Activated T-cell treated with anti-CD3 and anti-CD28 coated beads for 1 hour (primary cell): ENCODE measurements around the gene GAS7.

Experiments
- DNase-seq: peaks from one replicate; pipeline ENCODE4 v3.0.0-alpha.2; 2020; ENCODE audit warnings: low read depth

Gene GAS7

DNA sequence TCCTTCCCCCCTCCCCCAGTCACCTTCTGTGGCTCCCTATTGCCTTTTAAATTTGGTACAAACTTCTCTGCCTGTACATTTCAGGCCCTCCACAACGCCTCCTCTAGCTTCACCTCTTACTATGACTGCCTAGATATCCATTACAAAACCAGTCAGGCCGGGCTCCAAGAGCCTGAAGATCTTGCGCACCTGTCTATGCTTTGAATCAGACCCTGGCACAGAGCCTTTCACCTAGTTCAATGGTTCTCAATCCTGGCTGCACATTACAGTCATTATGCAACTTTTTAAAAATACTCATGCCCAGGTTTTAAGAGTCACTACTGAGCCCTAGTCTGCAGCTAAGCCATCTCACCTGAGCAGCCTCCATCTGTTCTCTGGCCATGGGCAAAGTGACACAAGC, 1.6 kb upstream of the GAS7 start:
- DNase-seq: no peak

DNA sequence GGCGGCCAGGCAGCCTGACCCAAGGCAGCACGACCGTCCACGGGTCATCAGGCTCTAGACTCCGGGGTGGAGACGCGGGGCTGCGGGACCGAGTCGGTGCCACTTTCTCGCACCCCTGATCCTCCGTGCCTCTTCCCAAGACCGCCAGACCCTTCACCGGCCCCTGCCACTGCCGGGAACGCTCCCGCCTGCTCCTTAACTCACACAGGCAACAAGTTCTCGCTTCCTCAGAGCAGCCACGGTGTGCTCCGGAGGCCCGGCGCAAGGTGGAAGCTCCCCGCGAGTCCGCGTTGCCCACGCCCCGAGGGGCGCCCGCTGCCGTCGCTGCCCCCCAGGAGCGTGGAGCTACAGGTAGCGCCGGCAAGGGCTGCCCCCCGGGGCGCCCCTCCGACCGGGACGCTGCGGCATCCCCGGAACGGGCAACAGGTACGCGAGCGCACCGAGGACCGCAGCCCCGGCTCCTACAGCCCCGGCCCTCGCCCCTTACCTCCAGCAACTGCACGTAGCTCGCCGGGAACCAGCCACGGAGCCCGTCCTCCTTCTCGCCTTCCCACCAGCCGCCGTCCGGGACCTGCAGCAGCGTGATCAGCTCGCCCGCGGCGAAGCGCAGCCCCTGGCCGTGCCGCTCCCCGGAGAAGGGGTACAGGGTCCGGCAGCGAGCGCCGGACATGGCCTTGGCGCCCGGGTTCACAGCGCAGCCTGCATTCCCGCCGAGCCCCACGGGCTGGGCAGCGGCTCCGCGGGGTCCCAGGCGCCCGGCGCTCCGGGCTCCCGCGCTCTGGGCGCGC, 491 bp downstream of the GAS7 start:
- DNase-seq: no peak

DNA sequence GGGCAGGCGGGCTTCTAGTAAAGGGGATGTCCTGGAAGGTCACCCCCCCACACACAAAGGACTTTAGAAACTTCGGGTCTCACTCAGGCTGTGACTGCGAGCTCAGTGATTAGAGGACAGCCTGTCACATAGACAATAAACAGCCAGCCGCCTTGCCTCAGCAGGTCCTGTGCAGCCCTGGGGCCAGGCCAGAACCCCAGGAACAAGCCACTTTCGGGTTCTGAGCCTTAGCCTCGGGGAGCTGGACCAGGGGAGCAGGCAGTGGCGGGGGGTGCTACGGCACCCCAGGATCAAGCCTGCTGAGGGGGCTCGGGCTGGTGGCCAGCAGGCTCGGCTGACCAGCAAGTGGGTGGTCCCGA, 1.1 kb downstream of the GAS7 start:
- DNase-seq: no peak

DNA sequence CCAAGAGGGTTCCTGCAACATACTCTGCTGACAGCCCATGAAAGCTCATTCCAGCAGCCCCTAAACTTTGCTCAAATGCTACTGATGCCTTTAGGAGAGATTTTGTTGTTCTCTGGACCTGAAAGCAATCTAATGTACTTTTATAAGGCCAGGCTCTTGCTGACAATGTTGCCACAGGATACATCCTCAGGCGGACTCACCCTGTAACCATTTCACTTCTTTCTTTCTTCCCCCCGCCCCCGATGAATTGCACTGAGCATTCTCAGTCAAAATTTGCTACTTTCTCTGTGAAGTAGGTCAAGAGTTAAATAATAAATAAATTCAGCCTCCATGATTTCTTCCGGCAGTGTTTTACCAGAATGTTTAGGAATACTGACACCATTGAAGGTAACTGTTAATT, 1.5 kb downstream of the GAS7 start:
- DNase-seq: no peak

DNA sequence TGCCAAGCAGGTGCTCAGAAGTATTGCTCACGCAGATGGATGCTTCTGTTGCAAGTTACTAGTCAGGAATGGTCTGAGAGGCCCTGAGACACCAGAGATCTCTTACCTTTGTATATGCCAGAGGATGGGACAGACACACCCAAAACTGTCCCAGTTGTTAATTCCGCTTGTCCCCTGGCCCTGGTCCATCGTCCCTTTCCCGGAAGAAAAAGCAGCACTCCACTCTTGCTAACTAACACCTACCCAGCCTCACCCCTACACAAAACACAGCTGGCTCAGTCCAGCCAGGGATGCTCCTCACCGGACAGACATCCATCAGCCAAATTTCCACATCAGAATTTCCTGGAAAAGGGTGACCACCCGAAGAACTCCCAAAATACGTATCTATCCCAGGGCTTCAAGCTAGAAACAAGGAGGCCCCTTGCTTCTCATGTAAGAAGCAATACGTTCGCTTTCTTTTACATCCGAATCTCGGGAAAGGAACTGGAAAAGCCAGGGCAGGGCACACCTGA, 2.0 kb downstream of the GAS7 start:
- DNase-seq: no peak

DNA sequence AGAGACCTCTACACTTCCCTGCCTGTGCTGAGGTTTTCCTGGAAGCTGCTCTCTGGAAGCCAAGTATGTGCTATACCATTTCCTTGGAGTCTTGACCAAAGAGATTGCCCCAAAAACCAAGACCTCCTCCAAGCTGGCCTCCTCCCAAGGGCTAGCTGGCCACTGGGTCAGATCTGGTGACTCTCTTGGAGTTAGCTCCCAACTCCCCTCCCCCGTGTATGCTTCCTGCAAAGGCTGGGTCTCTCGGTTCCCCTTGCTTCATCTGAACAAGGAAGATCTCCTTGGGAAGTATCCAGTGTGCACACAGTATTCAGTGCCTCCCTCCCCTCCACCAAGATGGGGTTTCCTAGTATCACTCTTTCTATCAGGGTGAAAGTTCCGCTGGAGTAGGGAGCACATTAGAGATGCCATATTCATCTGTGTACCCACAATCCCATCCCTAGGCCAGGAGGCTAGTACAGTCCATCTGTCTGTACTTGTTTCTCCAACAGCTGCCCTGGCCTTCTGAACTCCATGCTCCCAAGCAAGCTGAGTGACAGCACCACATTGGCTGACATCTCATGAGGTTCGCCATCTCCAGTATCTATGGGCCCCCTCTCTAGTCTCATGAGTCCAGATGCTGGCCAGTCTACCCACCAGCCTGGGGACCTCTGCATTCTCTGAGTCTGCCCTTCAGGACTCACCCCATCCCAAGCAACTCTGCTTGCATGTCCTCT, 3.2 kb downstream of the GAS7 start:
- DNase-seq: no peak

DNA sequence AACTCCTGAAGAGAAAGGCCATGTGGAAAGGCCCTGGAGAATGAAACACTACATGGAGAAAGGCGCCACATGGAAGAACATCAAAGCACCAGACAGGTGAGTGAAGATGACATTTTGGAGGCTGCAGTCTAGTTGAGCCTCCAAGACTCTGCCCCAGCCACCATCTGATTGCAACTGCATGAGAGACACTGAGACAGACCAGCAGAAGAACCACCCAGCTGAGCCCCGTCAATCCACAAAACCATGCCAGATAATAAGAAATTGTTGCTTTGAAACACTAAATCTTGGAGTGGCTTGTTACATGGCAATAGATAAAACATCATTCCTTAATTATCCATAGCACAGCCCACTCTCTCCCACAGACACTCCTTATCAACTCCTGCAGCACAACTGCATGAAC, 4.8 kb downstream of the GAS7 start:
- no peak for DNase-seq

DNA sequence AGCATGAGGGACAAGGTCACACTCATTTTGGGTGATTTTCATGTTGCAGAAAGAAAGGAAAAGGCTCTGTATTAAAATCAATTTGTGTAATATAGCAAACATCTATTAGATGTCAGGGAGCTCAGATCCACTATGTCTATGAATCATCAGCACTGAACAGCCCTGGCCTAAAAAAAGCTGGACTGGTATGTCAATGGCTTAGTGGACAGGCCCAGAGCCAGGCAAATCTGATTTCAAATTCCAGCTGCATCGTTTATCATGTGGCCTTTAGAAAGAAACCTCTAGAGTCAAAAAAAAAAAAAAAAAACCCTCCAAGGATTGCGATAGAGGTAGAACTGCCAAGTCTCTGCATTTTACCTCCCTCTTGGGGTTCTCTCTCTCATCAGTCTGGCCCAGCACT, 5.4 kb downstream of the GAS7 start:
- no peak for DNase-seq

DNA sequence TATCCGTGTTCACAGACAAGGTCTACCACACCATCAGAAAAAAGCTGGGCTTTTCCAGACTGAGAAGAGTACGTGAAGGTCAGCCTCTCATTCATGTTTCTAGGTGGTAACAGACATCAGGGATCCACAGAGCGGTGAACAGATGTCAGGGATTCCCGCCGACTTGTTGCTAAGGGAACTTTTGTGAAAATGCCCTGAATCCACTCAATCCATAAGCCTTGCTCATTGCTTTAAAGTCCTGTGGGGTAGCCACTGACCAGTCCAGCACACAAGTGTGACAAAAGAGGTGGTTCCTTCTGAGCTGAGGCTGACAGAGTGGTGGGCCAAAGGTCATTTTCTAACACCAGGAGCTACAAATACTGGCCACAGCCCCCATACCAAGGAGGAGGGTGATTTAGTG, 5.9 kb downstream of the GAS7 start:
- DNase-seq: no peak

DNA sequence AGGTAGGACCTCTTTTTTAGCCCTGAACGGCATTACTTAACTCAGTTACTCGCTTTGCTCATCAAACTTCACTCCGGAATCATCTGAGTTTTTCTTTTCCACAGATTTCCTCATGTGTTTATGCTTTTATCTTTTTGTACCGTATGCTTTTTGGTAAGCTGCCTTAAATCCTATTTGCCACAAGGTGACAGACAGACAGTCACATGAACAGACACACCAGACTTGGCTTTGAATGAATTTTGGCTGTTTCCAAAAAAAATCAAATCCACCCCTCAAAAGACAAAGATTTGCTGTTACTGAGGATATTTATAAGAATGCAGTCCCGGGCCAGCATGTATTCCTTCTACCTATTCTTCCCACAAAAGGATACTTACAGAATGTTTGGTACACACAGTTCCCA, 10.9 kb downstream of the GAS7 start:
- no peak for DNase-seq

DNA sequence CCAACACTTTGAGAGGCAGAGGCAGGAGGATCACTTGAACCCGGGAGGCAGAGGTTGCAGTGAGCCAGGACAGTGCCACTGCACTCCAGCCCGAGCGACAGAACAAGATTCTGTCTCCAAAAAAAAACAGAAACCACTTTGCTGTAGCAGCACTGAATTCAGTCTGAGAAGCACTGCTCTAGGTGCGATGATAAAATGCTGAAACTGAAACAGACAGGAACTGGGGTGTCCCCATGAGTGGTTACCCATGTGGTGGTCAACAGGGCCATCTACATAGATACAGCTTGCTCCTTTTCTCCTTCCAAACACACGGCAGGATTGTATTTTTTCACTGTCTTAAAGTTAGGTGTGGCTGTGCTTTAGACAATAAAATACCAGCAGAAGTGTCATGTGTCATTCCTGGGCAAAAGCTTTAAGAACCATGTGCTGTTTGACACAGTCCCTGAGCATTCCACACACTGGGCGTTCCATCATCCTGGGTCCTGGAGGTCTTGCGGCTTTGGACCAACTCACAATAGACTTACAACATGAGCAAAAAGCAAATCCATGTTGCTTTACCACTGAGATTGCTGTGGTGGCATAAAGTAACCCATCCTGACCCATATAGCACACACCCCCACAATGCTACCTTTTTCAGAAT, 11.5 kb downstream of the GAS7 start:
- no peak for DNase-seq

DNA sequence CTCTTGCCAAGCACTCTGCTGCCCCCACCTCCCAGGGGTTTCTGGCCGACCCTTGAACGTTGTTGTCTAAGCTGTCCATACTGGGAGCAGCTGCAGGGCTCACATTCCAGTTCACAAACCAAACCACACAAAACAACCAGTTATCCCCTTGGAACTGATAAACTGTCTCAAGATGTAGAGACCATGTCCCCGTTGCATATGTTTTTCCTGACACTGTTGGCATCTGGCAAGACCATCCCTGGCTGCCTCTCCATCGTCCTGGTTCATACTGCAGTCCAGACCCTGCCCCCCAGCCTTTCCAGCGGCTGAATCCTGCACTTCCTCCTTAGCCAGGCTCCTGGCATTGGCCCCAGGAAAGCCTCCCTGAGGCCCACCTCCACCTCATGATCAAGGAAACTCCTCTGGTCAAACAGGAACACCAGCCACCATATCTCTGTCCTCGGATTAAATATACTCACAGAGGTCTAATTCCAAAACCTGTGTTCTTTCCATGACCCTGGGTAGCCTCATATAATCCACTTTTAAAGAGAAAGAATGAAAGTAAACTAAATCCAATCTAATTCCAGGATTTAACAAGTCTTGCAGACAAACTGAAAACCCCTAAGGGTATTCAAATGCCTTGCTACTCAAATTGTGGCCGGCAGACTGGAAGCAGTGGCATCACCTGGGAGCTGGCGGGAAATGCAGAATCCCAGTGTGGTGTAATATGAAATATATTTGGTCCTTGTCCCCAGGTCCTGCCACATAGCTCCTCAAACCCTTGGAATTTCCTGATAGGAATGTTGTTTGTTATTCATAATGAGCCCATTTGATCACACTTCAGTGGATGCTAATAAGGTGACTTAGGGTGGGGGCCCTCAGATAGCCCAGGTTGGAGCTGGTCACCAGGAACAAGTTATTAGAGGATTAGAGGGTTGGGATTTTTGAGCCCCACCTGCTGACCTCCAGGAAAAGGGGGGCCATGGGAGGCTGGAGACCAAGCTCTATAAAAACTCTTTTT, 14.2 kb downstream of the GAS7 start:
- DNase-seq: no peak

DNA sequence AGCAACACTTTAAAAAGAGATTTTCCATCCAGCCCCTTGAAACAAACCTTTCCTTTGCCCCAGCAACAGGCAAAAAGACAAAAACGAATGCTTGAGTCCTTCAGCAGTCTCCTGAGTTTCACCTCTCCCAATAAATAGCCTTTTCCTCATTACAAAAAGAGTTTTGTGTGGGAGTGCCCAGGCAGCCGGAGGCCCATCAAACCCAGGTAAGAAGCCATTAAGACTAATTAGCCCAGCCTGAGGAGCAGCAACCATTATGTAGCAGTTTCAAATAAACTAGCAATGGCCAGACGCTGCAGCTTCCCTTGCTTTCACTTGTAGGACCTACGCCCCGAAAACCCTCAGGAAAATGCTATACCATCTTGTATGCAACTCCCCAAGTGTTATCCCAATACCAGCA, 15.6 kb downstream of the GAS7 start:
- DNase-seq: no peak

DNA sequence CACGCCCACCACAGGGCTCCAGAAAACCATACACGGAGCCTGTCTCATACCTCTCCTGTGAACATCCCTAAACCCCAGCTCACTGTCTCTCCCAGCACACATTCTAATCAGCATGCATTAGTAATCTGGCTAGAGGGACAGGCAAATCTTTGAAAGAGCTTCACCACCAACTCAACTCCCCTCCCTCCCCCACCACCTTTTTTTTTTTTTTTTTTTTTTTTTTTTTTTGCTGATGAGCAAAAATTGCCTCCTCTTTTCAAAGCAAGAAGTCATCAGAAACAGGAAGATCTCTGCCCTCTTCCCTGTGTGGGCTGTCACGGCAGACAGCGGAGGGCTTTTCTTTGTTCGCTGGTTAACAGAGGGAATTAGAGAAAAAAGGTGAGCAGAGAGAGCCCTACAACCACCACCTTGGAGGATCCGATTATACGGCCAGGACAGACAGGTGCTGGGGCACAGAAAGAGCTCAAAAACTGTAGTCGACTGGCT, 19.9 kb downstream of the GAS7 start:
- no peak for DNase-seq

DNA sequence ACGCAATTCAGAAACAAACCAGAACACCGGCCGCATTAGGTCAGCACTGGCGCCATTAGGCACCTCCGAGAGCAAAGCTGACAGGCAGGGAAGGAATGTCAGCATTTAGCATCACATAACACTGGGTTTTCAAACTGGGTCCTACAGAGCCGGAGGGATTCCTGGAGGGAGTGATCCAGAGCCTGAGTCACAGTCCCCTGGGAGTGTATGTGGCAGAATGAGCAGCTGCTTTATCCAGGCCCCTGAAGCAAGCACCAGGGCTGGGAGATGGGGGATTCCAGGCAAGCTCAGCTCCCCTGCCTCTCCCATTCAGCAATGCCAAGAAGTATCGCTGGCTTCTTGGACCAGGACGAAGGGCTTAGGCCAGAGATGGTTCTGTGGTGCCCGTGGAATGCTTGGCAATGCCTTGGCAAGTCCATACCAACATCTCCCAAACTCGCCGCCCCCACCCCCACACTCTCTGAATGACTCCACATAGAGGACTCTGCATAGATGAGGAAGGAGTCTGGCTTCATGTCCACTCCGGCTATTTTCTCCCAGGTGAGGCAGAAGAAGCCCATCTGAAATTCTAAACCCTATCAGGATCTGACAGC, 20.4 kb downstream of the GAS7 start:
- DNase-seq: no peak

DNA sequence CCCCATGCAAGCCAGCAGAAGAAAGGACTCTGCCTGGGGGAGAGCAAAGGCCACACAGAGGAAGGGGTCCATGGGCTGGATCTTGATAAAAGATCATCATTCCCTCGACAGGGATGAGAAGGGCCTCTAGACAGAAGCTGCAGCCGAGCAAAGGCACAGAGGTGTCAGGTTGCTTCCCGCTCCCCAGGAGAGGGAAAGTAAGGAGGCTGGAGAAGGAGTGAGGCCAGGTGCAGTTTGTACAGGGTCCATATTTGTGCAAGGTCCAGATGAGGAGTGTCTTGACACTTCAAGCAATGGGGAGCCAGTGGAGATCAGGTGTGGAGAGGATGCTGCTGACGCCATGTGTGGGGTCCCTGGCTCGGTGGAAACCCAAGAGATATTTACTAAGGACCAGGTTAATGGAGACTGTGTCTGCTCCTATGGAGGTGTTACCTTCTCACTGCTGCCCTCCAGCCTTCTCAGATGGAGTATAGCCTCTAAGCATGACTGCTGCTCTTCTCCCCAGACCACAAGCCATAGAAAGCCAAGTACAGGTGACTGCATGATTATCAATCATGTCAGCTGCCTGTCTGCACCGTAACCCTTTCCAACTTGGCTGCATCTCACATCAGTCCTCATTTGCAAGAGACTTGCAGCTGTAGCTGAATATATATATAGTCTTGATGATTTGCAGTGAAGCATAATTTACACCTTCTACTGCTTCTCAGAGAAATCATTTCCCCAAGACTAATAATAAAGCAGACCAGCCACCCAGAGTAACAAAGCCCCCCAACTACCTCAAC, 21.1 kb downstream of the GAS7 start:
- DNase-seq: no peak

DNA sequence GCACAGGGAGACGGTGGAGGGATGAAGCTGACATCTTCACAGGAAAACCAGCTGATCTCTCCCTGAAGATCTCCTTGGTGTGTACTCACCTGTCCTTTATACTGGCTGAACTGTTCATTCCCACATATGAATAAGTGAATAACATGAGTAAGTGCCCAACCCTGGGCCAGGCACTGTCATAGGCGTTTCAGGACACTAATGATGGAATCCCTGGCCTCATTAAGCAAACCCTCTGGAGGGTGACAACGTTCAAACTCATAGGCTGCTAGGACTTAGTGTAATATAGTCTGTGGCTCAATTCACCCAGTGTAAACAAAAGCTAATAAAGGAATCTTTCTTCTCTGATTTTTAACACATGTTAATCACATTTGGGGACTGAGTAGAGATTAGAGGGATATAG, 24.5 kb downstream of the GAS7 start:
- DNase-seq: no peak

DNA sequence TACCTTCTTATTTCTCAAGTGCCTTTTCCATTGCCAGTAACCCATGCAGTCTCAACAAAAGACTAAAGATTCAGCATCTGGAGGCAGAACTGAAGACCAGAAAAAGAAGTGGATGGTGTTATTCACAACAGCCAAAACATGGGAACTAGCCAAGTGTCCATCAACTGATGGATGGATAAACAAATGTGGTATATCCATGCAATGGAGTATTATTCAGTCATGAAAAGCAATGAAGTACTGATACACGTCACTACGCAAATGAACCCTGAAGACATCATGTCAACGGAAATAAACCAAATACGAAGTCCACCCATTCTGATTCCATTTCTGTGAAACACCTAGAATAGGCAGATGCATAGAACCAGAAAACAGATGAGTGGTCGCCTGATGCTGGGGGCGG, 25.6 kb downstream of the GAS7 start:
- DNase-seq: no peak

DNA sequence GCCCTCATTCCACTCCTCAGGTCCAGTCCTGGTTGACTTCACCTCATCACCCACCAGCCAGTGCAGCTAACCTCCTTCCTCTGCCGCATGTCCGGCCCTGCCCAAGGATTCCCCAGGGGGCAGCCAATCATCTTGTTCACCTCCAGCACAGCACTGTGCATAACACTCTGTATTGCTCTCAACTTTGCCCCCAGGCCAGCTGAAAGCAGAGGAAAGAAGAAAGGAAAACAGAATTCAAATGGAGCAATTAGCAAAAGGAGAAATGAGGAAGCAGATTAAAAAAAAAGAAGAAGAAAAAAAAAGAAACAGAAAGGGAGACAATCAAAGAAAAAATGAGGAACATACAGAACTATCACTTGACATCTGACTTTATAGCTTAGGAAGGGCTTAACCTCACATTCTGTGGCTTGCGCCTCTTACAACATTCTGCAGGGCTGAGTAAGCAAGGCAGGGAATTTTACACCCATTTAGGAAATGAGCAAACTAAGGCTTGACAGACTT, 26.1 kb downstream of the GAS7 start:
- DNase-seq: no peak

DNA sequence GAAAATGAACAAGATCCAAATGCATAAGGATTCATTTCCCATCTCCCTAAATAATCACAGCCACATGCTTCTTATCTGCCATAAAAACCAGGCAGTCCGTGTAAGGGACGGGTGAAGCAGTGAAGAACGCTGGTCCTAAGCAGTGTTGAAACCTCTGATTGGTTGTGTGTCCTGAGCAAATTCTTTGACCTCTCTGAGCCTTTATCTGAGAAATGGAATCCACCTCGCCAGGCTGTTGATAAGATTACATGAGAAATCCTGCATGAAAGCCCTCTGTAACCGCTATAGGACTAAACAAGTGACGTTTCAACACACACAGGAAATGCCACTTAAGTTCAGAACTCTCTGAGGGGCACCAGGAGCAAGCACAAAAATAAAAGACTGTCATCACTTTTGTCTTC, 26.8 kb downstream of the GAS7 start:
- DNase-seq: no peak
